Urinary bladder (tissue), 4 donors: ENCODE measurements around the gene NPAS3. TPM values are rescaled to one million over a fixed set of nuclear protein-coding genes. Genes with fewer than 3 reads are reported as not detected.

Source experiments
- DNase-seq: peaks from one replicate; pipeline ENCODE4 v3.0.0-alpha.2; 2015; ENCODE audit errors: extremely low spot score
- H3K27ac ChIP-seq: one replicate; pipeline ENCODE4 v1.5.1; 2013; ENCODE audit warnings: low read depth, mild to moderate bottlenecking, moderate library complexity
- H3K36me3 ChIP-seq: one replicate; pipeline ENCODE4 v1.6.1; 2013; ENCODE audit warnings: mild to moderate bottlenecking, moderate library complexity; ENCODE audit not compliant: insufficient read depth
- H3K4me1 ChIP-seq: one replicate; pipeline ENCODE4 v1.6.1; 2013; ENCODE audit warnings: mild to moderate bottlenecking, moderate library complexity; ENCODE audit not compliant: insufficient read depth
- H3K4me3 ChIP-seq: one replicate; pipeline ENCODE4 v1.5.1; 2013; ENCODE audit warnings: low read depth, low read length
- WGBS: extraction: QIAGEN DNeasy Blood & Tissue Kit; methylation state at CpG from one replicate; pipeline ENCODE4 v1.1.7; 2013; 5-methylcytosine and 5-hydroxymethylcytosine counted together
- polyA plus RNA-seq: library from polyadenylated mRNA; stranded (reverse); fragments of 200-250 nt; gene quantifications from one replicate; pipeline ENCODE4 v1.2.3, GENCODE V29; 2013
- total RNA-seq: library from RNA; depleted of rRNA; stranded (reverse); fragments of >200 nt; gene quantifications from one replicate; pipeline ENCODE4 v1.2.3, GENCODE V29; 2014
- donor health status: healthy with polysubstance abuse.
- donor health status: healthy.

NPAS3 gene
- total and polyA plus RNA-seq, 2 donors, result 1.0 to 7.1 TPM

DNA sequence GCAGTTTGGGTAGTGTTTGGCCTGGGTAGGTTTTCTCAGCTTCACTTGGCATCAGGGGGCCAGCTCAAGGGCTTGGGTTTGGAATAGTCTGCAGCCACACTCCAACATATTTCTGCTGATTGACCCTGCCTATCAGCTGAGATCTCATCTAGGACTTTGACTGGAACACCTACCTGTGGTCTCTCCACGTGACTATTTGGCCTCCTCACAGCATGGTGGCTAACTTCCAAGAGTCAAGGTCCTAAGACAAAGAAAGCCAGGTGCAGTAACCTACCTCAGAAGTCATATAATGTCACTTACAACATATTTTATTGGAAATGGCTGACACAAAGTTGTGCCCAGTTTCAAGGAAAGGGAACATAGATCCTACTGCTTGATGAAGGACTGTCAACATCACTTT lies 531.2 kb downstream of the NPAS3 start:
- 84% methylated on average over 1 of the region's 1 CpG for WGBS
- no peak for DNase-seq
- Histone ChIP-seq H3K36me3 (no peaks in the 10 kb centered on the region), H3K27ac (no peak overlapping the region), H3K4me3 (no peak overlapping the region), H3K4me1 (no peaks in the 10 kb centered on the region)

DNA sequence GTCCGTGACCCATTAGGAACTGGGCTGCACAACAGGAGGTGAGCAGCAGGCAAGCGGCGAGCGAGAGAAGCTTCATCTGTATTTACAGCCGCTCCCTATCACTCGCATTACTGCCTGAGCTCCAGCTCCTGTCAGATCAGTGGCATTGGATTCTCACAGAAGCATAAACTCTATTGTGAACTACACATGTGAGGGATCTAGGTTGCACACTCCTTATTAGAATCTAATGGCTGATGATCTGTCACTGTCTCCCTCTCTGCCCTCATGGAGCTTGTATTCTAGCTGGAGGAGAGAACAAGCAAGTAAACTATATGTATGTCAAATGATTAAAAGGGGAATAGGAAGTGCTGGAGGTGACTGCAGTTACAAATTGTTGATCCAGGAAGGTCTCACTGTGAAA lies 533.1 kb downstream of the NPAS3 start:
- Histone ChIP-seq H3K4me3 (no peak overlapping the region), H3K4me1 (no peaks in the 10 kb centered on the region), H3K36me3 (no peaks in the 10 kb centered on the region), H3K27ac (no peak overlapping the region)
- no peak for DNase-seq
- 99% methylated on average over 6 of the region's 6 CpGs for WGBS

DNA sequence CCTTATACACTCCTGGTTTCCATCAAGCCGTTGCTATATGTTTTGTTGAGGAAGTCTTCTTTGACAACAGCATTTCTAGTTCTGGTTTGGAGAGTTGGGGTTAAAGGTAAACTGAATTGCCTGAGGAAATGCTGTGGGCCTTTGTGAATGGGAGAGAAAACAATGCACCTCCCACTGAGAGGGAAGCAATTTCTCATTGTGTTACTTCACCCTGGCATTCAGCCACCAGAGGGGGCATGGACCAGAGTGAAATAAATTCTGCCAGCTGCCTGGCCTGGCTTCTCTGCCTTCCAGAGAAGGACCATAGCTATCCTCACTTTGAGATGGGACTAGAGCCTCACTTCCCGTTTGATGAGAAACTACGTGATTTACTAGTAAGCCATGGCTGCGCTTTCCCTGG lies 536.9 kb downstream of the NPAS3 start:
- DNase-seq, result no peak
- H3K27ac ChIP-seq, result no peak overlapping the region
- no peaks in the 10 kb centered on the region for H3K4me1 ChIP-seq
- 74% methylated on average over 4 of the region's 4 CpGs for WGBS
- no peaks in the 10 kb centered on the region for H3K36me3 ChIP-seq
- no peak overlapping the region for H3K4me3 ChIP-seq

DNA sequence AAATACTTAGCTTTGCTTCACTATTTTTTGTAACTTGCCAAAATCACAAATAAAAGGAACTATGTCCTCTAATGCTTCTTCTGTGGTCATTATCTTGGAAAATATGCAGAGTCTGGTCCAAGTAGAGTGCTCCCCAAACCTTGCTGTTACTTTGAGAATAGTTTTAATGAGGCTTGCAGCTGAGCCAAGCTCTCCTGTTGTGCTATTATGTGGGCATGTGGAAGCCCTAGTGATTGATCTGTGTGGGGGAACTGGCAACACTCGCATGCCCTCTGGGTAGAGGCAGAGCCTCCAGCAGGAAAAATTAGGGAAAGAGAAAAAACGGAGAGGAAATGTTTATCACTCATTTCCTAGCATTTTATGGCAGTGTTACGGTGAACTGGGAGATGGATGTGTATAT lies 539.1 kb downstream of the NPAS3 start:
- Histone ChIP-seq H3K36me3 (no peaks in the 10 kb centered on the region), H3K27ac (no peak overlapping the region), H3K4me1 (no peaks in the 10 kb centered on the region), H3K4me3 (no peak overlapping the region)
- WGBS, result 63% methylated on average over 3 of the region's 3 CpGs
- DNase-seq, result no peak

DNA sequence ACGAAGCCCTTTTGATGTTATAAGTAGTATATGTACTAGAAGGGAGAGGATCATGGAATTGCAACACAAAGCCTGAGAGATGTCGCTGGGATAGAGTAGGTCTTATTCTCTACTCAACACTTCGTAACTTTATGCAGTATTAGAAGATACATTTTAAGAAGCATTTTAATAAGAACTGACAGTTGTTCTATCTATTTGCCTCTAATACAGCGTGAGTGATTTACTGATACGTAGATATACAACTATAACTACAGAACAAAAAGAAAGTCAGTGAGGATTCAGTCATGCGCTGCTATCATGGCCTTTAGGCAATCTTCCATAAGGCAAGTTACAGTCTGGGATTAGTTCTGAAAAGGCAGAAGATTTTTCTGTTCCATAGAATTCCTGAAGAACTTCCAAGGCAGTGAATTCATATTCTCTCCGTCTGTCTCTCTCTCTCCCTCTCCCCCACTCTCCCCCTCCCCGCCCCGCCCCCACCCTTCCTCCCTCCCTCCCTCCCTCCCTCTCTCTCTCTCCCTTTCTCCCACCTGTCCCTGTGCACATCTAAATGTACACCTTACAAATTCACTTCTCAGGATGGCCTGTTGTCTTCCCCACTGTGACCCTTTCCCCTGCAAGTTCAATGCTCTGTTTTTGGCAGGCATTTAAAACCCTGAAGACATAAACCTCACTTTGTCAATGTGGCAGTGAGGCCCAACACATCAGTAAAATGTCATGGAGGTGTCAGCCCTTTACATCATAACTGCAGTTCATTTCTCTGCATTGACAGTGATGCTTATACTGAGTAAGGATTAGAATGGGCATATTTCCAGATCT lies 541.6 kb downstream of the NPAS3 start:
- Histone ChIP-seq H3K4me1 (no peaks in the 10 kb centered on the region), H3K4me3 (no peak overlapping the region), H3K36me3 (no peaks in the 10 kb centered on the region), H3K27ac (no peak overlapping the region)
- DNase-seq, result no peak
- WGBS, result 58% methylated on average over 9 of the region's 9 CpGs

DNA sequence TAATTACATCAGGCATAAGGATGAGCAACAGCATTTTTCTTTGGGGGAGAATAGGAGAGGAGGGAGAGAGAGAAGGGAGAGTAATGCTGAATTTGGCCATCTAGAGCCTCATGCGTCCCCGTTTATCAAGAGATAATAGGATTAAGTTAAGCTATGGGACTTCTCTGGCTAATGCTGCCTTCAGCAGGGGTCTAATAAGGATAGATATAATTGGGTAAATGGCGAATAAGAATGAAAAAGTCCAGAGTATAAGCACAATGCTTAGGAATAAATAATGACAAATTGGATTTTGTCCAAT lies 542.2 kb downstream of the NPAS3 start:
- H3K4me1 ChIP-seq, result no peaks in the 10 kb centered on the region
- H3K36me3 ChIP-seq, result no peaks in the 10 kb centered on the region
- no peak for DNase-seq
- no peak overlapping the region for H3K27ac ChIP-seq
- WGBS, result 73% methylated on average over 3 of the region's 3 CpGs
- no peak overlapping the region for H3K4me3 ChIP-seq

DNA sequence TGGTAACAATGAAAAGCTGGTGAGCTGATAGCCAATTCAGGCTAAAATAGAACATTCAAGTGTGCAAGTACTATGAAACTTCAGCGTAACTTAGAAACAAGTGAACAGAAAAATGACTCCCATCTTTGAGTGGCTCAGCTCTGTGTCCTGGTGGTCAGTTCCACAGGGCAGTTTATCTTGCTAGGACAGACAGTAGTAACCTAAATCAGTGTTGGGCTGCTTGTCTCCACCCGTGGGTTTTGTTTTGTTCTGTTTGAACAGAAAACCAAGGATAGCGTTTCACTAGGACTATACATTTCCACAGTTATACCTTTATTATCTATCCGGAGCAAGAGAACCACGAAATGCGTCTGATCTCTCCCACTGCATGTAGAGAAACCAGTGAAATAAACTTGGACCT lies 544.4 kb downstream of the NPAS3 start:
- H3K4me3 ChIP-seq, result no peak overlapping the region
- H3K4me1 ChIP-seq, result no peaks in the 10 kb centered on the region
- H3K27ac ChIP-seq, result no peak overlapping the region
- no peak for DNase-seq
- H3K36me3 ChIP-seq, result no peaks in the 10 kb centered on the region
- WGBS, result 92% methylated on average over 6 of the region's 6 CpGs

DNA sequence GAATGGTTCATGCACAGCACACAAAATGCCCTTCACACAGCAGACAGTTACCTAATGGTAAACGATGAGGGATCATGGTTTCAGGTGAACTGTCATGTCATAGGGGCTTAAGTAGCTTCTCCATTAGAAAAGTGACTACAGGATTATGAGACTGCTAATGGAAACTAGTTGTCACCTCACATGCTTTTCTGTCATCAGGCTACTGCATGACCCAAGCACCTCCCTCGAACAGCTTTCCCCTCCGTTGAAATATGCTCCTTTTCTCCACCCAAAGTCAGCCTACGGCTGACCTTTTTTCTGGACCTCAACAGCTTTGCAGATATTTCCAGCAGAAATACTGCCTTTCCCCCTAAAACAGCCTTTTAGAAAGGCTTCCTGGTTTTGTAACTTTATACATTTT lies 544.9 kb downstream of the NPAS3 start:
- DNase-seq, result no peak
- Histone ChIP-seq H3K4me3 (no peak overlapping the region), H3K36me3 (no peaks in the 10 kb centered on the region), H3K4me1 (no peaks in the 10 kb centered on the region), H3K27ac (no peak overlapping the region)
- WGBS, result 79% methylated on average over 4 of the region's 4 CpGs

DNA sequence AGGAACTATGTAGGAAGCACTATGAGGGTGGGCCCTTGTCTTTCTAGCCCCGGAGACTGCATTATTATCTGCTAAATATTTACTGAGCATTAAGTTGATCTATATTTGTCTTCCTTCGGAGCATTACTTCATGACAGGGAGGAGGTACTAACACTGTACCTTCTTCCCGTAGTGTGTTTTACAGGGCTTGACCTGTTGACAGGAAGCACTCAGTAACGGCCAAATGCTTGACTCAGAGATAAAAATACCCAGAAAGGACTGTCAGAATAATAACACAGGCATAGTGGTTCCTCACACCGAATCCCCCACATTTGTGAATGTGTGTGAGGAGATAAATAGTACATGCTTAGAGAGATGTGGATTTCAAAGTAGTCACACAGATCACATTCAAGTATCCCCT lies 545.6 kb downstream of the NPAS3 start:
- Histone ChIP-seq H3K4me3 (no peak overlapping the region), H3K27ac (no peak overlapping the region), H3K4me1 (no peaks in the 10 kb centered on the region), H3K36me3 (no peaks in the 10 kb centered on the region)
- 19% methylated on average over 5 of the region's 5 CpGs for WGBS
- no peak for DNase-seq

DNA sequence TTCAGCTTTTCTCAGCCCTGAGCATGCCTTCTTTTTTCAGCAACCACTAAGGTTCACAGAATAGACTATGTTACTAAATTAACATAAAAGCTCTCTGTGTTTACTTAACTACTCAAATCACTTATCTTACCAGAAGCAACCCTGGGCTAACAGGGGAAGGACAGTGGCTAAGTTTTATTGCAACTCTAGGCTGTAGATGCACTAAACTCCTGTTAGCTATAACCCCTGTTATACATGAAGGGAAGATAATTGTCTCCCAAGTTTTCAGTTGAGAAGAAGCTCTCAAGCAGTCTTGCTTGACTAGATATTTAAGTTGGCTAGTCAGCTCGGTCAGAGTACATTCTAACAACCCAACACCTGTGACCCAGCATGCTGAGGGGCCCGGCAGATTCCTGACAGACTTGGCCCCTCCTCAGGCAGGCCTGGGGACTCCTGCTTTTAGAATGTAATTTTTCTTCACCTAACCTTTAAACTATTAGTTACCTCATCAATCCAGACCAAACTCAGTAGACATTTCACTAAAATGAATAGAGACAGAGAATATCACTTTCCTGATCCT lies 547.7 kb downstream of the NPAS3 start:
- Histone ChIP-seq H3K36me3 (no peaks in the 10 kb centered on the region), H3K4me3 (no peak overlapping the region), H3K27ac (no peak overlapping the region), H3K4me1 (no peaks in the 10 kb centered on the region)
- no peak for DNase-seq
- 82% methylated on average over 2 of the region's 2 CpGs for WGBS

DNA sequence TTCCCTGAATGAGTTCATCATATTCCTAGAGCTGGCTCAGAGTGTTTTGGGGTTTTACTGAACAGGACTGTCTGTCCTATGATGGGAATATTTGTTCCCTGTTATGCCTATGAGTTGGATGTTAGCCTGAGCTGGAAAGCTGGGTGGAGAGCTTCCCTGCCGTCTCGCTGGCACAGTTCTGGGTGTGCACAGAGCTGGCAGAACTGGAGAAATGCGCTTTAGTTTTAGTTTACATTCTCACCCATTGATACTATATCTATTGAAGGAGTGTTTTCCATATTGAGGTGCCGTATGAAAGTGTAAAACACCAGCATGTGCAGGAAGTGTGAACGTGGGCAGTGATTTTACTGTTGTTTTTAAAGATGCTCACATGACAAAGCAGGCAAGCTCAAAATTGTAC lies 549.9 kb downstream of the NPAS3 start:
- DNase-seq, result no peak
- Histone ChIP-seq H3K36me3 (no peaks in the 10 kb centered on the region), H3K27ac (no peak overlapping the region), H3K4me3 (no peak overlapping the region), H3K4me1 (no peaks in the 10 kb centered on the region)
- WGBS, result 85% methylated on average over 5 of the region's 5 CpGs

DNA sequence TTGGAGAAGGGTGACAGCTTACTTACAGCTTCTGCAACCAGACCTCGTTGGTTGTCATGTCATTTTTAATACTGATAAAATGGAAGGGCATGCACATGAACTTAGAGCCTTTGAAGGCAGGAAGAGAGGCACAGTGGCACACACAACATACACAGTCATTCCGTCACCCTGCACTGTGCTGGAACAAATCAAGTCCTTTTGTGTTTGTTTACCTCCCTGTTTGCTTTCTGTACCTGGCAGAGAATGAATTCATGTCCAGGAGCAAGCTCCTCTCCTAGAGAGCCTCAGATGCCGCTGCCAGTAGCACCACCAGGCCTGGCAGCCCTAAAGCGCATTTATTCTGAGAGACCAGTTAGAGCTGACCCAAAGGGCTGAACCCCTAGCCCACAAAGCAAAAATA lies 551.9 kb downstream of the NPAS3 start:
- WGBS, result 82% methylated on average over 4 of the region's 4 CpGs
- no peaks in the 10 kb centered on the region for H3K4me1 ChIP-seq
- H3K36me3 ChIP-seq, result no peaks in the 10 kb centered on the region
- no peak overlapping the region for H3K27ac ChIP-seq
- H3K4me3 ChIP-seq, result no peak overlapping the region
- DNase-seq, result no peak

DNA sequence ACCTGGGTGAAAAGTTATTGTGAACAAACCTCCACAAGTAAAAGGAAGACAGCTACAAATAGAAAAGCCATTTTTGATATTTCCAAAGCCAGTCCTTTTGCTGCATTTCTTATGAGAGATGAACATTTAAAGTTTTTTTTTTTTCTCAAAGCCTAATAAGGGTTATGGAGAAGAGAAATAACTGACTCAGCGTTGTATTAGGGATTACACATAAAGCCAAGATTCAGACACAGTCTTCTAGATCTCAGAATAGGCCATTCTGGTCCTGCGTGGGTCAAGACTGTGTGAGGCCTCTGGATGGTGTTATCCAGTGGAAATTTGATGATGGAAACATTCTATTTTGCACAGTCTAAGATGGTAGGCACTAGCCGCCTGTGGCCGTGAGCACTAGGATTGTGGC lies 552.4 kb downstream of the NPAS3 start:
- DNase-seq, result no peak
- Histone ChIP-seq H3K4me1 (no peaks in the 10 kb centered on the region), H3K27ac (no peak overlapping the region), H3K36me3 (no peaks in the 10 kb centered on the region), H3K4me3 (no peak overlapping the region)
- WGBS, result 80% methylated on average over 4 of the region's 4 CpGs

DNA sequence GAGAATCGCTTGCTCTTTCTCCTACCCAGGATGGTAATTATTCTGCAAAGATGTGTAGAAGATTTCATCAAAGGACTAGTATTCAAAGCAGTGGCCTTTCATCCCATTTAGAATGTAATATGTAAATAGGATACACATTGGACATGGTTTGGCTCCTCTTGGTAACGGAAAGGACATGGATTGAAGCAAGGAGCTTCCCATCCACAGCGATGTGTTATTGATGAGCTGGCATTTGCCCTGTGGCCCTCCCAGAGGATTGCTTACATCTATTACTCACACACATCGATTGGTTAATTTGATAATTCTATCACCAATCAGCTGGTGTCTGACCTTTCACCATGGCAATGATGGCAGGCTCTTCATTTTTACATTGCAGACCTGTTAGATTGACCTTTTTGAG lies 553.8 kb downstream of the NPAS3 start:
- DNase-seq, result no peak
- no peak overlapping the region for H3K4me3 ChIP-seq
- WGBS, result 90% methylated on average over 4 of the region's 4 CpGs
- no peaks in the 10 kb centered on the region for H3K4me1 ChIP-seq
- no peak overlapping the region for H3K27ac ChIP-seq
- H3K36me3 ChIP-seq, result no peaks in the 10 kb centered on the region

DNA sequence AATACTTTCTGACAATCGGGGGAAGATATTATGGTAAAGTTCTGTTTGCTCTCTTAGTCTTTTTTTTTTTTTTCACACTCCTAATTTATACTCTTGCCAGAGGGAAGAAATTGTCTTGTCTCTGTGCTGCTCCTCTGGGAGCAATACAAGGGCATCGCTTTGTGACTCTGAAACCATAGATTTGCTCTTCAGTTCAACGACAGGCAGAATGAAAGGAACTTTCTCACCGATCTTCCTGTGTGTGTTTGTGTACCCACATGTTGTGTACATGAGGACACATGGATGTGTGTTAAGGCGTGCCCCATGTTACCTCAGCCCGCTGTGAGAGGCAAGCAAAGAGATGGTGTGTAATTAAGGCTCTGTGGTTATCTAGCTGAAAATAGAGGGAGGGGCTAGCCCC lies 554.6 kb downstream of the NPAS3 start:
- Histone ChIP-seq H3K4me1 (no peaks in the 10 kb centered on the region), H3K4me3 (no peak overlapping the region), H3K36me3 (no peaks in the 10 kb centered on the region), H3K27ac (no peak overlapping the region)
- no peak for DNase-seq
- 76% methylated on average over 6 of the region's 6 CpGs for WGBS
